Hepatic stellate cell (primary cell): Measurements from ENCODE around the gene PPIL6.

Source experiments
- DNase-seq: peaks from one replicate; pipeline ENCODE4 v3.0.0; 2011; ENCODE audit warnings: low spot score

Gene PPIL6

DNA sequence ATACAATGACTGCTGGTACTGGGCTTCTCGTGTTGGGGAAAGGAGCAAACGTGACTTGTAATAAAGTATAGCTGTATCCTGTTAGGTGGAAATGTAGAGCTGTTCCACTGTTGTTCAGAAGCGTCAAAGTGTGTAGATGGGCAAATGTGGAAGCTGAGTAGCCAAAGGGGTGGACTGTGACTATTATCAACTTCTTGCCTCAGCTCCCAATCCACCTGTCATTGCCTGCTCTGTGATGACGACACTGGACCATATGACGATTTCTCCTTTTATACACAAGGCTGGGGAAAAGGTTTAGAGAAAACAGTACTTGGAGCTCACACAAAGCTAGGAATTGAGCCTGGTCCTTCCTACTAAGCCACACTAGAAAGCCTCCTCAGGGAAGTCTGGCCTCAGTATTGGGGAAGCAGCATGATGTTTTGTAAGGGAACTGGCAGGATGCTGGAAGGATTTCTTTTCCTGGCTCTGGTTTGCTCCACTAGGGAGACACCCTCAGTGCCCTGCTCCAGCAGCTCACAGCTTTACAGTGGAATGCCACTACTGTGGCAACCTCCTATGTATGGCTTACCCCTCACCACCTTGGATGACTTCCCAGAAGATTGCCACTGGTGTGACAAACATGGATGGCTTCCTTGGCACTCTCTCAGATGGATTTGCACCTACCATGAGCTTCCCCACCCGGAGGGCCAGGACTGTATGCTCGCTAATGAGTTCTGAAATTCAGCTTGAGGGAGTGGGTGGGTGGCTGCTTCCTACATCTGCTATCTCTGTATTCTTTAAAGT lies 78.1 kb downstream of the PPIL6 start:
- no peak for DNase-seq

DNA sequence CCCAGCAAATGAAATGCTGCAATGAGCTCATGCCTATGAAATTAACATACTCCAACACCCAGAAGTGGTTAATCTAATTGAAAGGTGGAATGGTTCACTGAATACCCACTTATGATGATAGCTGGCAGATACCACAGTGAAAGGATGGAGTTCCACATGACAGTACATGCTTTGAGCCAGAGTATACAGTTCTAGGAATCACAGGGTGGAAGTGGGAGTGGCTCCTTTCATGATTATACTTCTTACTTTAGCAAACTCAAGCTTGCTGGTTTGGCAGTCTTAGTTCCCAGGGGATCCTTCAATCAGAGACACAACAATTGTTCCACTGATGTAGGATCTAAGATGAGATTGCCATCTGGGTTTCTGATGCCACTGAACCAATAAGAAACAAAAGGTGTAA lies 79.6 kb downstream of the PPIL6 start:
- DNase-seq: no peak

DNA sequence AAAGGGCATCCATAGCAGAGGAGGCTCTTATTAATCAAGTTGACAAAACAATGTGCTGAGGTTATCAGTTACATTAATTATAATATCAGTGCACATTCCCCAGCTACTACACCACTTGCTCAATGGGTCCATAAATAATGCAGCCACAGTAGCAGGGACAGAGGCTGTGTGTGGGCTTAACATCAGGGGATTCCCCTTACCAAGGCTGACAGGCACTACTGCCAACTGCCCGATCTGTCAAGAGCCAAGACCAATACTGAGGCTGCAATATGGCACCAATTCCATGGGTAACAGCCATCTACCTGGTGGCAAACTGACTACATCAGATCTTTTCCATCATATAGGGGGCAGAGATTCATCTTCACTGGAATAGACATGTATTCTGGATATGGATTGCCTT lies 80.1 kb downstream of the PPIL6 start:
- no peak for DNase-seq

DNA sequence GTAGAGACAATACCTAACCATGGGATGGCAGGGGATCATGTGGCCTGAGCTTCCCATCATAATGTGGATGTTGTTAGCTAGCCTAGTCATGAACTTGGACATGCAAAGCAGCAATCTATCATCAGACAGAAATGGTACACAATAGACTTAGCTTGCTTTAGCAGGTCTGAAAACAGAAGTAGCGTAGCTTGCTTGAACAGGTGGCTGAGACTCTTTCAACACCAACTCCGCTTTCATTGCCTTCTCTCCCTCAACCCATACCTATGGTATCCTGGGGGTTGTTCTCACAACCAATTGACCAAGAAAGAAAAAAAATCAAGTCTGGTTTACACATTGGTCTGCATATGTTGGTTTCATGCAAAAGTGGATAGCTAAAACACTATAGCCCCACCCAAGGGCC lies 81.2 kb downstream of the PPIL6 start:
- no peak for DNase-seq

DNA sequence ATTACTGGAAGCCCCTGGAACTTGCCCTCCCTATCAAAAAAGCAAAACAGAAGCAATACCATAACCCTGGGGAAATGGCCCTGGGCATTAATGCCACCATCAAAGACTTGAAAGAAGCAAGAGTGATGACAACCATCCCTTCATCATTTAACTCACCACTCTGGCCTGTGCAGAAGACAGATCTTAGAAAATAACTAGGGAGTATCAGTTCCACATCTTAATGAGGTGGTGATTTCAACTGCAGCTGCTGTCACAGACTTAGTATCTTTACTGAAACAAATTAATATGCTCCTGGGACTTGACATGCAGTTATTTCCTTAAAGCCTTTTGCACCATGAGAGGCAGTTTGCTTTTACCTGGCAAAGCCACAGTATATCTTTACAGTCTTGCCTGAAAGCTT lies 82.2 kb downstream of the PPIL6 start:
- DNase-seq: no peak

DNA sequence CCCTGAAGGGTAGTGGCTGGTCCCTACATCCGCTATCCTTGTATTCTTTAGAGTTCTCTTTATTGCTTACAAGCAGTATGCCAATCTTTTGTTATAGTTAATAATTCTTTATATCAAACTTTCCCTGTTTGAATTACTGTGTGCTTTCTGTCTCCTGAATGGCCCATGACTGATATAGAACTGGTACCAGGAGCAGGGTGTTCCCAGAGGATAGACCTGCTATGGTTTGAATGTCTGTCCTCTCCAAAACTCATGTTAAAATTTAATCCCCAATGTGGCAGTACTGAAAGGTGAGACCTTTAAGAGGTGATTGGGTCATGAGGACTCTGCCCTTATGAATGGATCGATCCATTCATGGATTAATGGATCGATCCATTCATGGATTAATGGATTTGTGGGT lies 84.2 kb downstream of the PPIL6 start:
- no peak for DNase-seq

DNA sequence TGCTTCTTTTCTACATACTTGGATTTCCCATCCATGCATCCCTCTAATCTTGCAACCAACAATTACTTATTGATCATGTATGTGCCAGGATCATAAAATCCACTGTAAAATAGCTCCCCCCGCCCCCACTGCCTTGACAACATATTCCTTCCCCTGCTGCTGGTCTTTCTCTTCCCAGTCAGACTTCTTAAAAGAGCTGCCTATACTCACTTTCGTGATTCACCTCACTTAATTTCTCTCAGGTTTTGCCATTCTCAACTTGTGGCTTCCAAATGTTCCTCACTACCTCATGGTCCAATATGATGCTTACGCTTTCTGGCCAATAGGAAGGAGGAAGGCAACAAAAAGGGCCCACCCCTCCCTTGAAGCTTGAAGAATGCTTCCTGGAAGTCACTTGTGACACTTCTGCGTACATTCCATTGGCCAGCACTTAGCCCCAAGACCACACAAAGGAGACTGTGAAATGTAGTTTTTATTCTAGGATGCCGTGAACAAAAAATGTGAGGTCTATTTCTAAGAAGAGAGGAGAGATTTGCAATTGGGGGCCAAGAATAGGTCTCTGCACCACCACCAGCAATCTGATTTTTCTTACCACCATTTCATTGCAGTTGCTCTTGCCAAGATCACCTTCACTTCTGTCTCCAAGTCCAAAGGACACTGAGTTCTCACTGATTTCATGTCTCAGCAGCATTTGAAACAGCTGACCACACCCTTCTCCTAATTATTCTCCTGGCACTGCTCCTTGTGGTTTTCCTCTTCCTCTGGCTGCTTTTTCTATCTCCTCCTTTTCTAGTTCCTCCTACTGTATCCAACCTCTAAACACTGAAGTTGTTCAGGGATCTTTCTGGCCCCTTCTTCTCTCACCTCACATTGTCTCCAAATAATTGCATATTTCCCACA lies 88.9 kb downstream of the PPIL6 start:
- DNase-seq: no peak

DNA sequence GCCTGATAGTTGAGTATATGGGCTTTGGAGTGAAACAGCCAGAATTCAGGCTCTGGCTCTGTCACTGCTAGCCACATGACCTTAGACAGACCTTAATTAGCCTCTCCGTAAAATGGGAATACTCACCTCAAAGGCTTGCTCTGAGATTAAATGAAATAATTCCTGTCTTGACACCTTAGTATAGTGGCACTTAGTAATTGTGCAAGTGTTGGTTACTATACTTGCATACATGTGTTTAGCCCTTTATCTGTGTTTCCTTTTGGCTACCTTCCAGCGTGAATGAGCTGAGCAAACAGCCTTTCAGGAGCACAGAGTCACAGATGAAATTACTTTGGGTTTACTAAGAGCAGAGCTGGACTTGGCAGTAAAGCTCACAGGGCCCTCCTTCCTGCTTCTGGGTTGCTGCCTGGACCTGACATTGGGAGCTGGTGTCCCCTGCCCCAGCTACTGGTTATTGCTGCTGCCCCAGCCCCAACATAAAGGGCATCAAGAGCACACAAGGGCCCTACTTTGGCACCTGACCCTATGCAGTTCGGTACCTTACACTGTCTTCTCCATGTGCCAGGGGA lies 90.9 kb downstream of the PPIL6 start:
- DNase-seq: no peak

DNA sequence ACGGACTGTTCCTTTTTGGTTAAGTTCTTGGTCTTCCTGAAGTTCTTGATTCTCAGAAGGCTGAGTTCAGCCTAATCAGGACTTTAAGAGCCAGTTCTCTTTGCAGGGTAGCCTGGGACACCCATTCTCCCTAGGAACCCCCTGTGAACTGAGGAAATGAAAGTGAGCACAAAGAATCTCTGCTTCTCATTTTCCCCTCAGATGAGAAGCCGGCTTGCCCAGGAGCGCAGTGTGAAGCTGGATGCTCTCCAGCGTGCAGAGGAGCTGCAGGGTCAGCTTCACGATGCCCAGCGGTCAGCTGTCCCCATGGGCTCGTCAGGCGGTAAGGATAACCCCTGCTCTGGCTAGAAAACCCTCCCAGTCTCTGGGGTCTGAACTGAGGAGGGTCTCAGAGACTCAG lies 92.2 kb downstream of the PPIL6 start:
- DNase-seq: no peak

DNA sequence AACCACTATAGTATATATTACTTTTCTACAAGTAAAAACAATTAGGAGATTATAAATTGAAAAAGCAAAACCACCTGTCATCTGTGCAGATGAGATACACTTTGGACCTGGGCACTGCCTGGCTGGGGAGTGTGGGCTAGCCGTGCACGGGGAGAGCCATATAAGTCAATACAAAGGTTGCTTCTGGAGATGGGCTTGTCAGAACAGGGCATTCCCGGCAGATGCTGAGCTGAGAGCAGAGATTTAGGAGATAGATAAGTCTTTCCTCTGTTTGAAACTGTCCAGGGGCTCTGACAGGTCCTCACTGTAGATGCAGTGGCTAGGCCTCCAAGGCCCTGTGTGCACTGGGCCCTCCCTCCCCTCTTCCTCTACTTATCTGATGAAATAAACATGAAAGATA lies 92.6 kb downstream of the PPIL6 start:
- no peak for DNase-seq

DNA sequence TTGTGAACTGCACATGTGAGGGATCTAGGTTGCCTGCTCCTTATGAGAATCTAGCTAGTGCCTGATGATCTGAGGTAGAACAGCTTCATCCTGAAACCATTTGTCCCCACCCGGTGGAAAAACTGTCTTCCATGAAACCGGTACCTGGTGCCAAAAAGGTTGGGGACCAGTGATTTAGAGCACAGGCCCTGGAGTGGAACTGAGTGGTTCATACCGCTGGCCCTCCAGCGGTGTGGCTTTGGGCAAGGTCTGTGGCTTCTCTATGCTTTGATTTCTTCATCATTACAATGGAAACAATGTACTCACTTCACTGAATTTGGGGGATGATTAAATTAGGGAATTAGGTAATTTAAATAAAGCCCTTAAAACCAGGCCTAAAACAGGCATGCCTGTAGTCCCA lies 94.4 kb downstream of the PPIL6 start:
- DNase-seq: no peak

DNA sequence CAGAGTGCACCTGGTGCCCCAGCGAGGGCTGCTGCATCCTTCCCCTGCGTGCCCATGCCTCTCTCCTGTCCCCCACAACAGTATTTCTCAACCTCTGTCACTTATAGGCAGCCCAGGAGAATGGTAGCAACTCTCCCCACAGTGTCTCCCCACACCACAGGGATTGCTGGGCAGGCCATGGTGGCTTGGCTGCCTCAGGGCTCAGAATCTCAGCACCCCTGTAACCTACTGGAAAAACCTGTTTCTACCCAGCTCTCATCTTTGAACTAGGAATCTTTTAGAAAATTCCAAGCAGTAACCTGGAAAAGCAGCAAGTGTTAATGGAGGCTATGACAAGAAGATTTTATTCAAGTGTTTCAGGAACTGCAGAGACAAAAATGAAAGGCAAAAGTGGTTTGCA lies 96.2 kb downstream of the PPIL6 start:
- no peak for DNase-seq

DNA sequence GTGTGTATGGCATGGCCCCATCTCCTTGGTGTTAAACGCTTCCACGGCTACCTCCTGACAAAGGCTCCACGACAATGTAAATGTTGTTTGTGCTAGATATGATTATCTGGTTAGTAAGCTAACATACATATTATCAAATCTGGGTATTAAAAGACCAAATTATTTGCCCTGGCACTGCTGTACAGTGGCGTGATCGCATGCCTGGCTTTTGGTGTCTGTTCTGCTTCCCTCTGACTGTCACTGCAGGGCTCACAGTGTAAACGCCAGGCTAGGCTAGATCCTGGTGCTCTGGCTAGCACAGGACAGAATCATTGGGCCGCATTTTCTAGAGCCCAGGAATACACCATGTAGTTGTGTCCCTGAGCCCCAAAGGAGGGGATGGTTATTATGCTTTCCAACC lies 96.9 kb downstream of the PPIL6 start:
- no peak for DNase-seq

DNA sequence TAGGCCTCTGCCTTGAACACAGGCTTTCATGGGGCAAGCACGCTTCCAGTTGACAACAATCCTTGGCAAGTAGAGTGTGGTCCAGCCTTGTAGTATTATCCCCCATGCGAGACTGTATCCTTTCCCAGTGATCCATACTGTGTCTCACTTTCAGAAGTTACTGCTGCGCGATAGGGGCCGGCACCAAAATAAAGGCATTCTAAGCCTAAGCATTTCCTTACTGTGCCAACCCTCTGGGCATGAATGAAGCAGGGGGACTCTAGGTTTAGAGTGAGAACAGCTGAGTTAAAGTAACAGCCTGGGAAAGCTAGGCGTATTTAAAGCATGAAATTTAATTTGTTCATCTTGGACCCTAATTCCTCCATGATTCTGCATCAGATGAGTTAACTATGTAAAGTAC lies 97.5 kb downstream of the PPIL6 start:
- no peak for DNase-seq

DNA sequence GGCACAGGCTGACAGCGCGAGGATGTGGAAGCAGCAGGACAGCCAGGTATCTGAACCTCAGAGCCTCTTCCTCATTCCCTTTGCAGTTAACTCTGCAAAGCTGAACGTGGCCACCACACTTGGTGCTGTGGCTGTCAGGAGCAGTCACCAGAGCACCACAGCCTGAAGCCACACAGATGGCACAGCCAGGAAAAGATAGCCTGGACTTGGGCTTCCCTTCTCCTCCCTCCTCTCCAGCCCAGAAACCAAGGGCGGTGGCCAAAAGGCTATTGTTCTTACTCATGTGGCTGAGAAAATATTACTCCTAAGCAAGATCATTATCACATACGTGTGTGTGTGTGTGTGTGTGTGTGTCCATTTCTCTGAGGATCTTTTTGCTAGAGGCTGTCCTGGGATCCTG lies 97.9 kb downstream of the PPIL6 start:
- no peak for DNase-seq

DNA sequence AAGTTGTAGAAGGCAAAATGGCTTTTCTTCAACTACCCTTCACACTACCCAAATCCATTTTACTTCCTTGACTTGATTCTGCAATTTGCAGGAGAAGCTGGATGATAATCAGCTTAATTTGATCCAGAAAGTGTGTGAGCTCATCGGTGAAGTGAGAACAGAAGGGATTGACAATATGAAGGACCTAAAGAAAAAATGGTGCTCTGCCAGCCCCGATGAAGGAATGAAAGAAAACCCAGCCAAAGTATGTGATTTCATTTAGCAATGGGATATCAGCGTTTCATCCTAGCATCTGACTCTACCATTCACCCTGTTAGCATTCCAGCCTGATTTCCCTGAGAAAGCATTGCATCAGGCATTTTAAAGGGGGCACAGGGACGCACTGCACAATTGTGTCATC lies 99.6 kb downstream of the PPIL6 start:
- no peak for DNase-seq
